Heart right ventricle (tissue), 16 donors: Measurements from ENCODE around the gene MX1. TPM values are rescaled to one million over a fixed set of nuclear protein-coding genes. Genes with fewer than 3 reads are reported as not detected.

Experiments
- ATAC-seq, 8 donors: fragments of 200-7000 bp; cut with Tn5 transposase; one replicate each; pipeline ENCODE4 v1.9.1; 2020; ENCODE audit warnings: mild to moderate bottlenecking in 8 of 8, moderate library complexity in 8 of 8, moderate number of reproducible peaks in 1 of 8
- DNase-seq, 2 donors: peaks; one replicate each; pipeline ENCODE4 v3.0.0-alpha.2; 2020
- H3K27ac ChIP-seq, 10 donors: fragments of 200-600 bp; sonication (generic) in 2 of 10; one replicate each; pipeline versions ENCODE4 v1.5.0 to v1.8.0; 2020 to 2022; ENCODE audit warnings: mild to moderate bottlenecking in 3 of 10
- H3K27me3 ChIP-seq, 7 donors: fragments of 200-600 bp; one replicate each; pipeline ENCODE4 v1.8.0; 2021 to 2022; ENCODE audit warnings: mild to moderate bottlenecking in 2 of 7
- H3K36me3 ChIP-seq, 9 donors: fragments of 200-600 bp; sonication (generic) in 1 of 9; one replicate each; pipeline versions ENCODE4 v1.5.0 to v1.8.0; 2020 to 2022; ENCODE audit warnings: mild to moderate bottlenecking in 2 of 9
- H3K4me1 ChIP-seq, 9 donors: fragments of 200-600 bp; sonication (generic) in 1 of 9; one replicate each; pipeline versions ENCODE4 v1.5.0 to v1.8.0; 2020 to 2022; ENCODE audit warnings: mild to moderate bottlenecking in 4 of 9
- H3K4me3 ChIP-seq, 10 donors: fragments of 200-600 bp; sonication (generic) in 2 of 10; one replicate each; pipeline versions ENCODE4 v1.5.0 to v1.8.0; 2020 to 2022; ENCODE audit warnings: mild to moderate bottlenecking in 7 of 10, moderate library complexity in 2 of 10
- H3K9me3 ChIP-seq, 11 donors: fragments of 200-600 bp in 10 of 11; sonication (generic) in 2 of 11; one replicate each; pipeline versions ENCODE4 v1.5.0 to v1.8.0; 2013 to 2022; ENCODE audit warnings: mild to moderate bottlenecking in 2 of 11, control low read depth in 1 of 11, moderate library complexity in 1 of 11
- CTCF ChIP-seq, 9 donors: fragments of 200-600 bp; sonication (generic) in 2 of 9; IDR thresholded peaks; one replicate each; pipeline versions ENCODE4 v1.5.0 to v1.8.0; 2021 to 2022; ENCODE audit warnings: antibody characterized with exemption in 9 of 9, mild to moderate bottlenecking in 5 of 9, moderate library complexity in 1 of 9
- WGBS, 2 donors: extraction: QIAGEN DNeasy Blood & Tissue Kit; methylation state at CpG; one replicate each; pipeline ENCODE4 v1.1.7; 2013; ENCODE audit warnings: inconsistent platforms in 1 of 2; 5-methylcytosine and 5-hydroxymethylcytosine counted together
- intact Hi-C, 10 donors: fragments of 100-400 bp; cut with DNase I; formaldehyde crosslinking; loops; one replicate each; pipeline versions ENCODE4 v1.11.1 to v1.14.2; 2022
- polyA plus RNA-seq, 2 donors: library from polyadenylated mRNA; stranded (reverse); fragments of 200-250 nt; gene quantifications; one replicate each; pipeline ENCODE4 v1.2.3, GENCODE V29; 2013
- total RNA-seq, 10 donors: library from RNA; stranded (reverse); fragmentation: NEBNext Ultra II Directional in 3 of 10; extraction: Animal tissue kit (Norgen Biotek cat#: 25700) in 3 of 10; gene quantifications; one replicate each; pipeline versions ENCODE4 v1.2.1 to v1.2.4, GENCODE V29; 2021 to 2023
- donor health status: Arrhythmogenic right ventricular cardiomyopathy.
- donor health status: ischemic (EF 13 %, LVEDD 7.1; RV severe dilation, severe dysfunction).
- donor health status: healthy with polysubstance abuse.
- donor health status: DM: no; HTN: yes; CAD: no.
- donor health status: DM: no; HTN: no; CAD: no.
- donor health status: ischemic (EF 25% LVEDD 6.9; RV normal size, moderate dysfunction).
- donor health status: ischemic (EF 25% LVEDD 5.7; RV mildly dilated, moderate dysfunction).
- donor health status: healthy.
- donor health status: DM: yes; HTN: yes; CAD: no.
- donor health status: Ischemic cardiomyopathy.
- donor health status: ischemic (EF 35%, LVEDD 5.7; RV mildly dilated, moderate dysfunction).
- donor health status: nonischemic (EF 11% LVEDD 7.7; RV severe dilation, severe dysfunction).
- donor health status: DM: yes; HTN: yes; CAD: no.
- donor health status: PGD.
- donor health status: ischemic (EF 29% LVEDD 5.4; RV normal size, mild dysfunction).
- donor health status: nonischemic (EF 23%, LVEDD 6.1; RV moderate dilation, normal function).

MX1 gene
- total and polyA plus RNA-seq, 12 donors: 5.4 to 50.0 (median 18.1) TPM

- DNase-seq: no peak
- H3K36me3 ChIP-seq: peaks cover 0 to 99% (median 26%) of the 10 kb centered on the region in 9 donors
- intact Hi-C loops: no loop called here
Measured at GRCh38 chr21:41453761-41454160, 27.7 kb downstream of the MX1 start.

GRCh38 chr21:41458121-41458520 is 32.1 kb downstream of the MX1 start:
- DNase-seq (no peak), ATAC-seq (no peak)
- H3K4me3 ChIP-seq: no peak overlapping the region
- intact Hi-C loops: no loop called here
- no peak for TF ChIP-seq CTCF (IDR thresholded peaks at IDR 0.05)
- peaks cover 0 to 68% (median 19%) of the 10 kb centered on the region in 9 donors for H3K36me3 ChIP-seq
- H3K9me3 ChIP-seq: no peaks in the 10 kb centered on the region
- no peaks in the 10 kb centered on the region for H3K27me3 ChIP-seq
- no peaks in the 10 kb centered on the region for H3K4me1 ChIP-seq
- WGBS, 2 donors: 91 to 92% methylated on average over 6 of the region's 6 CpGs
- H3K27ac ChIP-seq: no peak overlapping the region

More at GRCh38 chr21:41453761-41454160, 27.7 kb downstream of the MX1 start:
- ATAC-seq: no peak
- H3K27me3 ChIP-seq: no peaks in the 10 kb centered on the region
- H3K27ac ChIP-seq: no peak overlapping the region
- H3K4me1 ChIP-seq: no peaks in the 10 kb centered on the region
- no peak for TF ChIP-seq CTCF (IDR thresholded peaks at IDR 0.05)
- no peak overlapping the region for H3K4me3 ChIP-seq
- no peaks in the 10 kb centered on the region for H3K9me3 ChIP-seq
- WGBS, 2 donors: 58 to 82% methylated on average over 3 of the region's 3 CpGs

- H3K36me3 ChIP-seq: peaks cover 0 to 64% (median 19%) of the 10 kb centered on the region in 9 donors
- no peak overlapping the region for H3K27ac ChIP-seq
- H3K4me1 ChIP-seq: no peaks in the 10 kb centered on the region
- 91 to 93% methylated on average over 22 of the region's 22 CpGs for WGBS, 2 donors
- TF ChIP-seq CTCF (IDR thresholded peaks at IDR 0.05): no peak
- DNase-seq (no peak), ATAC-seq (no peak)
- H3K27me3 ChIP-seq: no peaks in the 10 kb centered on the region
- H3K9me3 ChIP-seq: no peaks in the 10 kb centered on the region
- intact Hi-C loops: no loop called here
- no peak overlapping the region for H3K4me3 ChIP-seq
Measured at GRCh38 chr21:41458559-41458958, 32.5 kb downstream of the MX1 start.

GRCh38 chr21:41459884-41460534 is 34.0 kb downstream of the MX1 start:
- H3K4me1 ChIP-seq: no peaks in the 10 kb centered on the region

More at GRCh38 chr21:41459884-41460534, 34.0 kb downstream of the MX1 start:
- peaks cover 0 to 49% (median 12%) of the 10 kb centered on the region in 9 donors for H3K36me3 ChIP-seq
- 83 to 85% methylated on average over 9 of the region's 9 CpGs for WGBS, 2 donors
- H3K9me3 ChIP-seq: no peaks in the 10 kb centered on the region
- TF ChIP-seq CTCF (IDR thresholded peaks at IDR 0.05): no peak
- H3K27me3 ChIP-seq: no peaks in the 10 kb centered on the region
- ATAC-seq: peak in 3 of 8 donors; percentile 25 to 44 (median 36)
- no peak overlapping the region for H3K27ac ChIP-seq
- intact Hi-C loops: loop anchor here (1.0 to 10.0 kb wide), 9 partner anchors 58 to 339 kb away; no protein-coding TSS in a partner anchor
- DNase-seq: no peak
- H3K4me3 ChIP-seq: no peak overlapping the region
